Activated T-helper 17 cell treated with anti-CD3 and anti-CD28 coated beads, Interleukin-2, amount 50 U/mL, for 72 hours (primary cell): Measurements from ENCODE around the gene ZNF473. TPM values are rescaled to one million over a fixed set of nuclear protein-coding genes. Genes with fewer than 3 reads are reported as not detected.

Experiments
- ATAC-seq: fragments of 150-1000 bp; cut with Tn5 transposase; replicated peaks from 2 replicates; pipeline ENCODE4 v1.10.0; 2021; ENCODE audit warnings: mild to moderate bottlenecking, moderate library complexity
- H3K27ac Mint-ChIP-seq: one replicate; pipeline ENCODE4 v1.8.0; 2022; ENCODE audit warnings: mixed read lengths
- H3K27me3 Mint-ChIP-seq: one replicate; pipeline ENCODE4 v1.8.0; 2022; ENCODE audit warnings: mixed read lengths
- H3K36me3 Mint-ChIP-seq: one replicate; pipeline ENCODE4 v1.8.0; 2022; ENCODE audit warnings: low read depth, mild to moderate bottlenecking, mixed read lengths
- H3K4me1 Mint-ChIP-seq: one replicate; pipeline ENCODE4 v1.8.0; 2022; ENCODE audit warnings: mixed read lengths
- H3K4me3 Mint-ChIP-seq: one replicate; pipeline ENCODE4 v1.8.0; 2022; ENCODE audit warnings: mild to moderate bottlenecking, mixed read lengths
- H3K9me3 Mint-ChIP-seq: one replicate; pipeline ENCODE4 v1.8.0; 2022; ENCODE audit warnings: mixed read lengths
- total RNA-seq, 2 donors: library from RNA; stranded (reverse); gene quantifications; one replicate each; pipeline ENCODE4 v1.2.3, GENCODE V29; 2022

The ZNF473 gene
- total RNA-seq, 2 donors from 2014 or later, result 11.1 to 12.4 TPM

GRCh38 chr19:50022823-50023222 is 3.0 kb upstream of the ZNF473 start:
- H3K27me3 Mint-ChIP-seq, result no peaks in the 10 kb centered on the region
- H3K27ac Mint-ChIP-seq, result no peak overlapping the region
- peaks cover 33% of the 10 kb centered on the region for H3K4me1 Mint-ChIP-seq
- H3K4me3 Mint-ChIP-seq, result no peak overlapping the region
- H3K9me3 Mint-ChIP-seq, result peaks cover 4% of the 10 kb centered on the region
- ATAC-seq, result no peak
- peaks cover 62% of the 10 kb centered on the region for H3K36me3 Mint-ChIP-seq

GRCh38 chr19:50024719-50025021 is 1.1 kb upstream of the ZNF473 start:
- no peak for ATAC-seq
- H3K9me3 Mint-ChIP-seq, result peaks cover 4% of the 10 kb centered on the region

GRCh38 chr19:50025022-50025793 is 597 bp upstream of the ZNF473 start, which contains the start of gene VRK3:
TSS of gene VRK3 (minus strand) at chr19:50025372. CDS start at chr19:50016162, 9,210 bp downstream.
- Mint-ChIP-seq H3K27ac (peak within 1 kb of the TSS; percentile 99), H3K27me3 (no peaks in the 10 kb centered on the region), H3K4me3 (peak within 1 kb of the TSS; percentile 91), H3K36me3 (peaks cover 50% of the 10 kb centered on the region), H3K4me1 (peaks cover 33% of the 10 kb centered on the region), H3K9me3 (peaks cover 4% of the 10 kb centered on the region)
- peak; percentile 91 for ATAC-seq

More at GRCh38 chr19:50024719-50025021, 1.1 kb upstream of the ZNF473 start:
- Mint-ChIP-seq H3K27me3 (no peaks in the 10 kb centered on the region), H3K4me1 (peaks cover 33% of the 10 kb centered on the region), H3K4me3 (peak overlapping the region; percentile 91), H3K27ac (peak overlapping the region; percentile 99), H3K36me3 (peaks cover 50% of the 10 kb centered on the region)

DNA sequence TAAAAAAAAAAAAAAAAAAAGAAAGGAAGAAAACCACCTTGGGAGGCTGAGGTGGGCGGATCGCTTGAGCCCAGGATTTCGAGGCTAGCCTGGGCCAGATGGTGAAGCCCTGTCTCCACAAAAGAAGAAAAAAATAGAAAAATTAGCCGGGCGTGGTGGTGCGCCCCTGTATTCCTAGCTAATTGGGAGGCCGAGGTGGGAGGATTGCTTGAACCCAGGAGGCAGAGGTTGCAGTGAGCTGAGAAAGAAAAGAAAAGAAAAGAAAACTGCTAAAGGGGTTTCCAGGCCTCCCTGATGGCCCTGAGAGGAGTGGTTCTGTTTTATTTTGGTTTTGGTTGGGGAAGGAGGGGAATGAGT is 723 bp downstream of the ZNF473 start:
- ATAC-seq, result no peak
- Mint-ChIP-seq H3K4me3 (peak overlapping the region; percentile 91), H3K27ac (peak overlapping the region; percentile 99), H3K9me3 (peaks cover 4% of the 10 kb centered on the region), H3K36me3 (peaks cover 56% of the 10 kb centered on the region), H3K27me3 (no peaks in the 10 kb centered on the region), H3K4me1 (peaks cover 30% of the 10 kb centered on the region)

- peaks cover 26% of the 10 kb centered on the region for H3K4me1 Mint-ChIP-seq
- peaks cover 80% of the 10 kb centered on the region for H3K36me3 Mint-ChIP-seq
- no peak overlapping the region for H3K4me3 Mint-ChIP-seq
- H3K27me3 Mint-ChIP-seq, result no peaks in the 10 kb centered on the region
- H3K9me3 Mint-ChIP-seq, result peaks cover 4% of the 10 kb centered on the region
- no peak for ATAC-seq
- no peak overlapping the region for H3K27ac Mint-ChIP-seq
Measured at GRCh38 chr19:50030225-50030624, 4.4 kb downstream of the ZNF473 start.

DNA sequence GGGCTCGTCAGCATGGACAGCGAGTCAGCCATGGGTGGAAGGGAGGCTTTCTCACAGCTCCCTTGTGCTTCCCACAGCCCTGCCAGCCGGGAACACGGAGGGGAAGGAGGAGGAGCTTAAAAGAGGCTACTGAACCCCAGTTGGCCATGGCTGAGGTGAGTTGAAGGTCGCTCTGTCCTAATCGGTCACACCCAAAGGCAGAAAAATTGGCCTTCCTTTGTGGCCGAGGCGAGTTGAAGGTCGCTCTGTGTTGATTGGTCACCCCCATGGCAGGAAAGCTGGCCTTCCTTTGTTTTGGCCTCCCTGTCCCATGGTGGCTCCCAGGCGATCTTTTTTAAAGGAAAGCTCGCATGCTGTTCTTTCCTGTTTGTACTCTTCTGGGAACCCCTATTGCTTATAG is 5.1 kb downstream of the ZNF473 start:
- H3K4me3 Mint-ChIP-seq, result no peak overlapping the region
- ATAC-seq, result no peak

GRCh38 chr19:50036908-50037307 is 11.1 kb downstream of the ZNF473 start:
- Mint-ChIP-seq H3K4me1 (peaks cover 3% of the 10 kb centered on the region), H3K9me3 (no peaks in the 10 kb centered on the region), H3K36me3 (peaks cover 99% of the 10 kb centered on the region), H3K27ac (no peak overlapping the region), H3K27me3 (no peaks in the 10 kb centered on the region), H3K4me3 (no peak overlapping the region)
- no peak for ATAC-seq

More for the DNA sequence above, 5.1 kb downstream of the ZNF473 start:
- Mint-ChIP-seq H3K27me3 (no peaks in the 10 kb centered on the region), H3K9me3 (peaks cover 2% of the 10 kb centered on the region), H3K27ac (peak overlapping the region; percentile 18), H3K4me1 (peaks cover 22% of the 10 kb centered on the region), H3K36me3 (peaks cover 80% of the 10 kb centered on the region)

- ATAC-seq, result no peak
- Mint-ChIP-seq H3K27ac (no peak overlapping the region), H3K9me3 (peaks cover 9% of the 10 kb centered on the region), H3K36me3 (peaks cover 99% of the 10 kb centered on the region), H3K27me3 (no peaks in the 10 kb centered on the region), H3K4me1 (no peaks in the 10 kb centered on the region), H3K4me3 (no peak overlapping the region)
Measured at GRCh38 chr19:50039968-50040367, 14.2 kb downstream of the ZNF473 start.

DNA sequence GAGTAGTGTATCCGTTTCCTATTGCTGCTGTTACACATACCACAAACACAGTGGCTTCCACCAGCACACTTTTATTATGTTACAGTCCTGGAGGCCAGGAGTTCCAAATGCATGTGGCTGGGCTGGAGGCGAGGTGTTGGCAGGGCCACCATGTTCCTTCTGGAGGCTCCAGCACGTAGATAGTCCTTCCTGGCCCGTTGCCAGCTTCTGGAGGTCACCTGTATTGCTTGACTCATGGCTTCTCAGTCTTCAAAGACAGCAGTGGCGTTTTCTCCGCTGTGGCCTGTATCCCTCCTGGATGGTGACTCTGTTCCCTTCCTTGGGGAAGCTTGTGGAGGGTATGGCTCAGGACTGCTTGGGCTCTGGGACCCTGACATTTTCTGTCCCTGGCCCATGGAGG is 15.2 kb downstream of the ZNF473 start:
- peaks cover 15% of the 10 kb centered on the region for H3K9me3 Mint-ChIP-seq
- no peak for ATAC-seq
- no peak overlapping the region for H3K27ac Mint-ChIP-seq
- peaks cover 99% of the 10 kb centered on the region for H3K36me3 Mint-ChIP-seq
- H3K4me1 Mint-ChIP-seq, result no peaks in the 10 kb centered on the region
- H3K4me3 Mint-ChIP-seq, result no peak overlapping the region
- no peaks in the 10 kb centered on the region for H3K27me3 Mint-ChIP-seq

GRCh38 chr19:50042363-50043024 is 16.7 kb downstream of the ZNF473 start:
- peak overlapping the region; percentile 7 for H3K27ac Mint-ChIP-seq

GRCh38 chr19:50043967-50044366 is 18.2 kb downstream of the ZNF473 start:
- Mint-ChIP-seq H3K9me3 (peaks cover 15% of the 10 kb centered on the region), H3K36me3 (peaks cover 98% of the 10 kb centered on the region), H3K4me1 (no peaks in the 10 kb centered on the region), H3K27me3 (no peaks in the 10 kb centered on the region), H3K4me3 (no peak overlapping the region), H3K27ac (no peak overlapping the region)
- ATAC-seq, result no peak

More at GRCh38 chr19:50042363-50043024, 16.7 kb downstream of the ZNF473 start:
- Mint-ChIP-seq H3K9me3 (peaks cover 15% of the 10 kb centered on the region), H3K27me3 (no peaks in the 10 kb centered on the region), H3K4me3 (no peak overlapping the region), H3K4me1 (no peaks in the 10 kb centered on the region), H3K36me3 (peaks cover 100% of the 10 kb centered on the region)
- ATAC-seq, result no peak

DNA sequence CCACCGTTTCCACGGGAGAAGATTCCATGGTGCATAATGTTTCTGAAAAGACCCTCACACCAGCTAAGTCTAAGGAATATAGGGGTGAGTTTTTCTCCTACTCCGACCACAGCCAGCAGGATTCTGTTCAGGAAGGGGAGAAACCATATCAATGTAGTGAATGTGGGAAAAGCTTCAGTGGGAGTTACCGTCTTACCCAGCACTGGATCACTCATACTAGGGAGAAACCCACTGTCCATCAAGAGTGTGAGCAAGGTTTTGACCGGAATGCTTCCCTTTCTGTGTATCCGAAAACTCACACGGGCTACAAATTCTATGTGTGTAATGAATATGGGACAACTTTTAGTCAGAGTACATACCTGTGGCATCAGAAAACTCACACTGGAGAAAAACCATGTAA is 19.1 kb downstream of the ZNF473 start:
- H3K4me1 Mint-ChIP-seq, result peaks cover under 1% of the 10 kb centered on the region
- H3K4me3 Mint-ChIP-seq, result no peak overlapping the region
- no peak overlapping the region for H3K27ac Mint-ChIP-seq
- no peaks in the 10 kb centered on the region for H3K27me3 Mint-ChIP-seq
- peaks cover 89% of the 10 kb centered on the region for H3K36me3 Mint-ChIP-seq
- no peak for ATAC-seq
- peaks cover 15% of the 10 kb centered on the region for H3K9me3 Mint-ChIP-seq

DNA sequence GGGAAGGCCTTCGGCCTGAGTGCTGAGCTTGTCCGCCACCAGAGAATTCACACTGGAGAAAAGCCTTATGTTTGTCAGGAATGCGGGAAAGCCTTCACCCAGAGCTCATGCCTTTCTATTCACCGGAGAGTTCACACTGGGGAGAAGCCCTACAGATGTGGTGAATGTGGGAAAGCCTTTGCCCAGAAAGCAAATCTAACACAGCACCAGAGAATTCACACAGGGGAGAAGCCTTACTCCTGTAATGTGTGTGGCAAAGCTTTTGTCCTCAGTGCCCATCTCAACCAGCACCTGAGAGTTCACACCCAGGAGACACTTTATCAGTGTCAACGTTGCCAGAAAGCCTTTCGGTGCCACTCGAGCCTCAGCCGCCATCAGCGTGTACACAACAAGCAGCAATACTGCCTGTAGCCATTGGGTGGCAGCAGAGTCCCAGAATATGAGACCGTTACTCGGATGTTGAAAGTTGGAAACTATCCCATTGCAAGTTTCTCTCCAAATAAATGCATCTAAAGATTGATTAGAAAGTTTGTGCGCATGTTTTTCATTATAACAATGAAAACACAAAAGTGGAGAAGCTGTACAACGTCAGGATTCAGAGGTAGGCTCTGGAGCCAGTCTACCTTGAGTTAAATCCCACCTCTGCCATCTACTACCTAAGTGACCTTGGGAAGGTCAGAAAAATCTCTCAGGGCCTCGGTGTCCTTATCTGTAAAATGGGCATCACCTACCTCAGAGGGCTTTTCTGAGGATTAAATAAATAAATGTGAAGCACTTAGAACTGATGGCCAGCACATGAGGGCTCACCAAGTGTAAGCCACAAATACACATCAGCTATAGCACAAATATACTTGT is 21.1 kb downstream of the ZNF473 start:
- H3K4me1 Mint-ChIP-seq, result peaks cover 10% of the 10 kb centered on the region
- H3K9me3 Mint-ChIP-seq, result peaks cover 15% of the 10 kb centered on the region
- no peak overlapping the region for H3K4me3 Mint-ChIP-seq
- ATAC-seq, result no peak
- no peaks in the 10 kb centered on the region for H3K27me3 Mint-ChIP-seq
- H3K27ac Mint-ChIP-seq, result no peak overlapping the region
- H3K36me3 Mint-ChIP-seq, result peaks cover 69% of the 10 kb centered on the region

DNA sequence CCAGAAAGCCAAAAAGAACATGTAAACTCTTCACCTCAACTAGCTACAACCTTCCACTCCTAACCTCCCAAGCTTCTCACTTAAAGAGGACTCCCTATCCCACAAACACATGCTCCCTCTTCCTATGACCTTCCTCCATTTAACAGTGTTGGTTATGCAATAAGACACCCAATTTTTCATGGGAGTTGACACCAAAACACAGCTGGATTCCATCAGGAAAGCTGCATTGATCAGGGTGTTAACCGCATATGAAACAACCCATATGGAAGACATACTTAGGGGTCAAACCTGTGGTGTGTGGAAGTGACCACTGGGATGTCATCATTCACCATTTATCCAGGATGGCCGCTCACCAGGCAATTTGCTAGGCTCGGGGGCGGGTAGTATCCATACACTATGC is 21.9 kb downstream of the ZNF473 start:
- Mint-ChIP-seq H3K36me3 (peaks cover 61% of the 10 kb centered on the region), H3K27ac (no peak overlapping the region), H3K4me1 (peaks cover 10% of the 10 kb centered on the region), H3K27me3 (no peaks in the 10 kb centered on the region), H3K9me3 (peaks cover 15% of the 10 kb centered on the region), H3K4me3 (no peak overlapping the region)
- no peak for ATAC-seq
